Measurements from ENCODE around the gene PCSK2.
A peak's percentile ranks its signal among the peaks of the same experiment; 100 is the strongest.
"Not testable (repeated sequence)": the region's sequence is repeated elsewhere in the genome, so short reads cannot be mapped to it uniquely, and the experiment has no call there.

PCSK2 gene

GRCh38 chr20:17226410-17227218 is at the start of gene PCSK2:
Gene PCSK2 (plus strand): TSS chr20:17227040. CDS start chr20:17227306, 266 bp downstream.
- peak; percentile 100 for DNase-seq

DNA sequence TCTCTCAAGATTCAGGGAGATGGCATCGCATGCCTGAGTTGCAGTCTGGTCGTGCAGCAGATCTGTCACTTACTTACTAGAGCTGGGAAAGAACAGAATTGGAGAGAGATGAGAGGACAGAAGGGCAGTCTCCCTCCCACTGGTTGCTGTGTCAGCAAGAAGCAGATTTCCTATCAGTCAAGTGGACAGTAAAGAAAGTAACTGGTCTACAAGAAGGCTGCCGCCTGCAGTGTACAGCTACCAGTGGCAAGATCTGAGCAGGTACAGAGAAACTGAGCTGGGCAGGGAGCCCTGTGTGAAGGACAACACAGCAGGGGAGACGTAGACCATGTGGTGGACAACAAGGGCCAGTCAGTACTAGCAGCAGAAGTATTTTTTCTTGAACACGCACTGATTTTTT is 49.5 kb upstream of the PCSK2 start:
- DNase-seq = no peak

GRCh38 chr20:17179840-17180239 is 47.0 kb upstream of the PCSK2 start:
- no peak for DNase-seq

GRCh38 chr20:17189976-17190695 is 36.7 kb upstream of the PCSK2 start:
- DNase-seq = no peak

- no peak for DNase-seq
These were observed 29.8 kb upstream of the PCSK2 start for GRCh38 chr20:17197041-17197440.

- DNase-seq = no peak
These were observed 24.8 kb upstream of the PCSK2 start for GRCh38 chr20:17202030-17202429.

- no peak for DNase-seq
These were observed 24.2 kb upstream of the PCSK2 start for GRCh38 chr20:17202673-17203072.

- DNase-seq = no peak
These were observed 21.6 kb upstream of the PCSK2 start for GRCh38 chr20:17205084-17205813.

DNA sequence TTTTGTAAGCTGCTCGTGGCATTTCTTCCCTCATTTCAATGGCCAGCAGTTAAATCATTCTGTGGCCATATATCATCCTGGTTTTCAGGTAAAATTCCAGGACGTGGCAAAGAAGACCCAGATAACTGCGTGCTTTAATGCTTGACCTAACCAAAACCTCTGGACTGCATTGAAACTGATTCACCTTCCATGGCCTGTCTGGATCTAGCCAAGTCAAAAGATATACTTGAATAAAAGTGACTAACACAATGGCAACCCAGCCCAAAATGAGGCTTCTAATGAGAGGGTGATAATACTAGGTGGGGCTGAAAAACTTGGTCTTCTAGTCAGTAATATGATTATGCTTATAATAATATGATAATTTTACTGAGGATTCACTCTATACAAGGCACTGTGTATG is 16.5 kb upstream of the PCSK2 start:
- DNase-seq = no peak

GRCh38 chr20:17210983-17211382 is 15.9 kb upstream of the PCSK2 start:
- no peak for DNase-seq

DNA sequence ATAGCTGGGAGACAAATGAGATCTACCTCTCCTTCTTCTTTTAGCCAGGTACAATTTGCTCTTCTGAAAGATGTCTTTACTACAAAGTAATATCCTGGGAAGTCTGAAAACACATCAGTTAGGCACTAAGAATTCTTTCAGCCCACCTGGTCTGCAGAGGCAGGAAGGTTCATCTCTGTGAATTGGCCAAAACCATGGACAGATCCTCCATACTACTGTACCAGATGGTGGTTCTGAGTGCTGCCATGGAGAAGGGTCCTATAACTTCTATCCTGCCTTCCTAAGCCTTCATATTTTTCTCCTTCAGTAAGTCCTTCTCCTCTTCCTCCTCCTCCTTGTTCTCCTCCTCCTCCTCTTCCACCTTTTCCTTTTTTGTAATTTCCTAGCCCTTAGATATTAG is 11.7 kb upstream of the PCSK2 start:
- DNase-seq = no peak

DNA sequence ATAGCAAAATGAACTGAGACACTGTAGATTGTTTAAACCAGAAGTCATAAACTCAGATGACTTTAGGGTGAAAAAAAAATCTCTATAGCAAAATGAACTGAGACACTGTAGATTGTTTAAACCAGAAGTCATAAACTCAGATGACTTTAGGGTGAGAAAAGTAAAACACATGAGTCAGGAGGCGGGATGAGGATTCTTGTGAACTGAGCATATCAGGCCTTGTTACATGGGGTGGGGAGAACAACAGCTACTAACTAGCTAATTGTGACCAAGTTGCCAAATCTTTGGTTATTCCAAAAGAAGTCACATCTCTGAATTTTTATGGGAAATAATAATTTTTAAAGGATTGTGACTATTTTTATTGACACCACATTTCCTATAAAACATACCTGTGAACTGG is 7.0 kb upstream of the PCSK2 start:
- not testable (repeated sequence) for DNase-seq

GRCh38 chr20:17223553-17223952 is 3.3 kb upstream of the PCSK2 start:
- DNase-seq = peak; percentile 36

DNA sequence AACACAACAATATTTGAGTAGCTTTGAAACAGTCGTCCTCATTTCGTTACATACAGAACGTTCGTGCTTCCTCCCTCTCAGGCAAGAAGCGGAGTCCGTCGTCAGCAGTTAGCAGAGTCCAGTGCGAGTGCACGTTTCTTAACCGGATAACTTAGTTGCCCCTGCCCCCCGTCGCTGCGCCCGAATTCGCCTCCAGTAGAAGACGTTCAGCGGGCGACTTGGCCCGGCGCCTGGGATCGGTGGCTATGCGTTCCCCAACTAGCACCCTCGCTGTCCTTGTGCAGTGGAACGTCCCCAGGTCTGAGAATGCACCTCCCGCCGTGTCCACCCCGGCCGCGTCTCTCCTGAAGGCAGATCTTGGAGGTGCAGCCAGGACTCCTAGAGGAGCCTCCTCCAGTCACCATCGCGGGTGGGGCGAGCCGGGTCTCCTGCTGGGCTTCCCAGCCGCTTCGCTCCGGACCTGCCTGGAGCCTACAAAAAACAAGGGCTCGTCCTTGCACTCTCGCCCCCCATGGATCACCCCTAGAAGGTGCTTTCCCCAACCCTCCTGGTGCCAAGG is 910 bp upstream of the PCSK2 start:
- peak; percentile 76 for DNase-seq

DNA sequence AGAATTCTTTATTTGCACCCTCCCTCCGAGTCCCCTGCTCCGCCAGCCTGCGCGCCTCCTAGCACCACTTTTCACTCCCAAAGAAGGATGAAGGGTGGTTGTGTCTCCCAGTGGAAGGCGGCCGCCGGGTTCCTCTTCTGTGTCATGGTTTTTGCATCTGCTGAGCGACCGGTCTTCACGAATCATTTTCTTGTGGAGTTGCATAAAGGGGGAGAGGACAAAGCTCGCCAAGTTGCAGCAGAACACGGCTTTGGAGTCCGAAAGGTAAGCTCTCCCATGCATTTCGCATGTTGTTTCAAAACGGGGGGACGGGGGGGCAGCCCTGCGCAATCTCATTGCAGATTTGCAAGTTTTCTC is 357 bp downstream of the PCSK2 start:
- DNase-seq = peak; percentile 91

DNA sequence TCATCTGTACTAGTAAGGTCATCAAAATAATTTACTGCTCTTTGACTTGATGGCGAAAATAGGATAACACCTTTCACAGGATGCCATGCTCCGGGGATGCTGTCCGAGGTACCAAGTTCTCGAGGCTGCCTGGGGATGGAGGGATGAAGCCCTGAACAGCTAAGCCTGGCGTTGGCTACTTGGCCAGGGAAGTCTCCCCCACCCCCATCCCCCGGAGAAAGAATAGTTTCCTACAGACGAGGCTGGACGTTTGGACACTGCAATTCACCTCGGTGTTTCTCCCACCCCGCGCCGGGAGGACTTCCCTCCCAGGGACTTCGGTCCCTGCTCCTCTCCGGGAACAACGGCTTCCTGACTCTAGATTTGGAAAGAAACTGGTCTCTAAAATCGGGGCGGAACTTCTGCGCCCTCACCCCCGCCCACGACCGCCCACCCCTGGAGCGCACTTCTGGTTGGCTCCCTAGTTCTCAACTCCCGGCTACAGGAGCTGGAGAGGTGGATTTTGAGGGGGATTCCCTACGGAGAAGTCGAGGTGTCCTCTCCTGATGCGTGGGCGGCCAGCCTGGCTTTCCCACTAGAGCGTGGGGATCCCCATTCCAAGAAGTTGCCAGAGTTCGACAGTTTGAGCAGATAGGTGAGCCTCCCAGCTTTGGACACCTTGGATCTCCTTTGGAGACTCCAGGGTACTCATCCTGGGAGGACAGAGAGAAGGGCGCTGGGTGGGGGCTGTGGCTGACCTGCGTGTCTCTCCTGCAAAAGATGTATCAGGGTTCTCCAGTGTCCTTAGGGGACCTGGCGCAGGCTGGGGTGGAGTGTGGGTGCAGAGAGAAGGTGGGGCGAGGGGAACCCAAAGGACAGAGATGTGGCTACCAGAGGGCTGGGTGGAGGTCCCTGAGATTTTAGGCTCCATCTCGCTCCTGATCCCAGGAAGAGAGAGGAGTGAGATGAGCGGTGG is 1.1 kb downstream of the PCSK2 start:
- peak; percentile 72 for DNase-seq

DNA sequence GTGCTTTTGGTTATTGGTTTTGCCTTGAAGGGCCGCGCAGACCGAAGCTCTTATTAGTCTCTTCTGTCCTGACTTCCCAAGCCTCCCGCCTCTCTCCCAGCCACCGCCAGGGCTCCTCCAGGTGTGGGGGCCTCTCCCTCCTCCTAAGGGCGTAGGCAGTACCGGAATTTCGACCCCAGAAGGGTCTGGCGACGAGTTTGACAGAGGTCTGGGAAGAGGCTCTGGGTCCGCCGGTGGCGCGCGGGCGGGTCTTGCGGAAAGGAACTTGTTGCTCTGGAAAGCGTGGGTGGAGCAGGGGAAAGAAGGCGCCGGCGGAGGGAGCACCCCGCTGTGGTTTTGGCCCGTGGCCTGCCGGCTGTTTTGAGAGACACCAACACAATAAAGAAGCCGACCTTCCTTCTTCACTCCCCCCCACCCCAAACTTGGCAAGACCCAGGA is 1.8 kb downstream of the PCSK2 start:
- DNase-seq = peak; percentile 88

GRCh38 chr20:17229256-17229655 is 2.4 kb downstream of the PCSK2 start:
- DNase-seq = peak; percentile 47

GRCh38 chr20:17233626-17234025 is 6.8 kb downstream of the PCSK2 start:
- DNase-seq = no peak

- no peak for DNase-seq
These were observed 9.9 kb downstream of the PCSK2 start for GRCh38 chr20:17236766-17237165.

GRCh38 chr20:17248224-17248623 is 21.4 kb downstream of the PCSK2 start:
- DNase-seq = no peak

DNA sequence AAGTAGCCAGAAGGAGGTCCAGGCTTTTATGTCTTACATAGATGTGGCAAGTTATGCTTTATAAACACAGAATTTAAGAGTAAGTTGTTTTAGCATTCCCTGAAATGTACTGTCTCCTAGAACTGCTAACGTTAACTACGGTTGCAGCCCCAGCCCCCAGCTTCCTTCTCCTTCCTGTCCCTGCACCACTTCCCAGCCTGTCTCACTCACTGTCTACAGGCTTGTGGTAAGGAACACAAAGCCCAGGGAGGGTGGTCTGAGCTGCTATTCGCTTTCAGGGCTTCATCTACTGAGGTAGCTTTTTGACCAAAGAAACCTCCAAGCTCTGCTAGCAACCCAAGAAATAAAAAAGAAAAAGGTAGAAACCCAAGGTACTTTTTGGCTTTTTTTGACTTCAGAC is 35.9 kb downstream of the PCSK2 start:
- DNase-seq = no peak
